Middle frontal gyrus (tissue), 1 donor: ENCODE measurements around the gene TAOK3.
"Not testable (repeated sequence)": the region's sequence is repeated elsewhere in the genome, so short reads cannot be mapped to it uniquely, and the experiment has no call there.

ENCODE experiments used
- DNase-seq: peaks from one replicate; pipeline ENCODE4 v3.0.0-alpha.2; 2015; ENCODE audit warnings: low spot score; ENCODE audit errors: extremely low spot score

The TAOK3 gene

DNA sequence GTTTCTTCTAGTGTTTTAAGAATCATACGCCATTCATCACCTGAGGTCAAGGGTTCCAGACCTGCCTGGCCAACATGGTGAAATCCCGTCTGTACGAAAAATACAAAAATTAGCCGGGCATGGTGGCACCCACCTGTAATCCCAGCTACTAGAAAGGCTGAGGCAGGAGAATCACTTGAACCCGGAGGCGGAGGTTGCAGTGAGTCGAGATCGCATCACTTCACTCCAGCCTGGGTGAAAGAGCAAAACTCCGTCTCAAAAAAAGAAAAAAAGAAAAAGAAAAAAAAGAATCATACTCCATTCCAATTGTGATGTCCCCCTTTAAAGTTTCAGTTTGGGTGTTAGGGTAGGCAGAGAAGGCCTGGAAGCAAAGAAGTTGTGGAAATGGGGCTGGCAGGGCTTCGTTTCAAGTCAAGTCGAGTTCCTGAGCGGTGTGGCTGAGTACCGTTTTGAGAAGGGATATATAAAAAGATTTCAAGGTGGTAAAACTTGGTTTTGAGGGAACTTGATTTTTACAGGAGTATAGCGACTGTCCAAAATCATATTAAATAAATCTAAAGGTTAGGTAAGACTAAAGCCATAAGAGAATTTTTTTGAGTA lies 1.5 kb upstream of the TAOK3 start:
- no peak for DNase-seq

DNA sequence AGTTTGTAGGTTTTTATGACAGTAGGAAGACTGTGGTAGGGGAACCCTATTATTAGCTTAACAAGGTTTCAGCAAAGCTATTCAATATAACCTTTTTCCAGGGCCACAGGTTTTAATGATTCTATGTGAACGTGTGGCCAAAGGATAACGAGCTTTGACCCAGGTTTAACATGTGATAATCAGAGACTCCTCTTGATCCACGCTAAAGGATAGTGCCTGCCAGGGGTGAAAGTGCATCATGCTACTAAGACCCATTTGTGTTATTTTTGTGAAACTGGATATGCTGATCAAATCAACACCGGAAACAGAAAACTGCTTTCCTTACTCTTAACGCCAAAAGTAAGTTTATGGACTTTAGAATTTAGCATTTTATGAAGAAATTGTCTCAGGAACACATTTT lies 909 bp upstream of the TAOK3 start:
- DNase-seq, result no peak

DNA sequence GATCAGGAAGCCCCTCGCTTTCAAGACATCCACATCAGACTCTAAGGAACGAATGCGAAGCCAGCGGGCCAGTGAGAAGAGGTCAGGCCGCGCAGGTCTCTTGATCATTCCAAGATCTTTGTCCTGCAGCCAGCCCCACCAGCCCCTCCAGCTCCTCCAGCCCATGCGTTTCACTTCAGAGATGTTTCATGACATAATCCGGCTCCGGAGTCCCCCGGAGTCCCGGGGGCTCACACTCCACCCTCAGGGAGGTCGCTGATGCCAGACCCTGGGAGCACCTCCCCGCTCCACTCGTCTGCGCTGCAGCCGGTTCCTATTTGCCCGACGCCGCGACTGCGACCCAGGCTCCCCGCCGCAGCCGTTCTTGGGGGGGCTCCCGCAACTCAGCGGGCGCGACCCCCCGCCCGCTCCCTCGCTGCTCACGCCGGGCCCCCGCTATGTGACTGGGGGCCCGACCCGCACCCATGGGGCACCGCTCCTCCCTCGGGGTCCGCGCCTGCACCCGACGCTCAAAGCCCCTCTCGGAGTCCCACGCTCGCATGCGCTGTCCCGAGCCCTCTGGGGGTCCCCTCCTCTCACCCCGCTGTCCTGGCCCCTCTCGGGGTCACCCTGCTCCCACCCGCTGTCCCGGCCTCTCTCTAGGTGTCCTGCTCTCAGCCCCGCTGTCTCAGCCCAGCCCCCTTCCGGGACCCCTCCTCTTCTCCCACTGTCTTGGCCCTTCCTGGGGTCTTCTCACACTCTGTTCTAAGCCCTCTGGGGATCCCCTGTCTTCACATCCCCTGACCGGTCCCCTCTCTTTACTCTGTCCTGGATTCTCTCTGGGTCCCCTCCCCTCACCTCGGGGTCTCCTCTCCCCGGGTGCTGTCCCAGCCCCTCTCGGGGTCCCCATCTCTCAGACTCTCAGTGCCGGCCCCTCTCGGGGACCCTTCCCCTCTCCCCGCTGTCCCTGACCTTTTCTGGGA lies 1.1 kb downstream of the TAOK3 start:
- no peak for DNase-seq

DNA sequence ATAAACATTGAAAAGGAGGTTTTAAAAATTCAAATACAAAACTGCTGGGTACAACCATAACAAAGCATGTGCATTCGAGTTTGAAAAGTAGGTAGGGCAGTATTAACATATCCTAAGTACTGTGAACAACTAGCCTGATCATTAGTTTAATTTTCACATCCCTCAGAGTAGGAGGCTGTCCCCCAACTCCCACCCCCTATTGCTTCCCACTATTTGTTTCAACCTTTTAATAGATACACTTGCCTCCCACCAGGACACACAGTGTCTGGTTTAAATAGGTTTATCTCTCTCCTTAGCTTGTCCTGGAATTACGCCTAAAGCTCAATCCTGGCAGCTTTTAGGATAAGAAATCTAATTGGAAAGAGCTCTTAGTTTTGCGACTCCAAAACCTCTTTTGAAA lies 2.1 kb downstream of the TAOK3 start:
- DNase-seq, result no peak

DNA sequence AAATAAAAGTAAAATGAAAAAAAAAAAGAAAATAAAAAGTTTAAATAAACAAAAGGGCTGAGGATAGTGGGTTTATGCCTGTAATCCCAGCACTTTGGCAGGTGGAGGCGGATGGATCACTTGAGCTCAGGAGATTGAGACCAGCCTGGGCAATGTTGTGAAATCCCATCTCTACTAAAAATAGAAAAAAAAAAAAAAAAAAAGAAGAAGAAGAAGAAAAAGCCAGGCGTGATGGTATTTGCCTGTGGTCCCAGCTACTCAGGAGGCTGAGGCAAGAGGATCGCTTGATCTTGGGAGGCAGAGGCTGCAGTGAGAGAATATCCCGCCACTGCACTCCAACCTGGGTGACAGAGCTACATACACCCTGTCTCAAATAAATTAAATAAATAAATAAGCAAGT lies 3.9 kb downstream of the TAOK3 start:
- DNase-seq, result no peak

DNA sequence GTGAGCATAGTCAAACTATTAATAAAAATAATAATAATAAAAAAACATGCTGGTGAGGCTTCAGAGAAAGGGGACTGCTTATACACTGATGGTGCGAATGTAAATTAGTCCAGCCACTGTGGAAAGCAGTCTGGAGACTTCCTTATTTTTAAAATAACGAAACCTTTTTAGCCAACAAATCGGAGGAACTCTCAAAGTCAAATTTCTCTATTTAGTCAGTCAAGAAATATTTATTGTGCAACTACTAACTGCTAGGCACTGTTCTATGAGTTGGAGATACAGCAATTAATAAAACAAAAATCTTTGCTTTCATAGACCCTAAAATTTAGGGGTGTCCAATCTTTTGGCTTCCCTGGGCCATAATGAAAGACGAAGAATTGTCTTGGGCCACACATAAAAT lies 10.8 kb downstream of the TAOK3 start:
- DNase-seq, result no peak

DNA sequence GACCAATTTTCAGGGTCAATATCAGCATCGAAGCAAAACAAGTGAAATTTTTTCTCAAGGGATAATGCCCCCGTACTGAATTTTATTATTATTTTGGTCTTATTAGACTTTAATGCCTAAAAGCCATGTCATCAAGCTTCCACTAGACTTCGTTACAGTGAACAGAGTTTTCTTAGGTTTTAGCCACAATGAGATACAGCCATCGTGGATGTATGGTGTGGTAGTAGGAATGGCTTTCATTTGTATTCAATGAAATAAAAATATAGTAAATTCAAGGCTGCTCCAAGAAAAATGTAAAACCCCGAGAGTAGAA lies 11.7 kb downstream of the TAOK3 start:
- DNase-seq, result no peak

DNA sequence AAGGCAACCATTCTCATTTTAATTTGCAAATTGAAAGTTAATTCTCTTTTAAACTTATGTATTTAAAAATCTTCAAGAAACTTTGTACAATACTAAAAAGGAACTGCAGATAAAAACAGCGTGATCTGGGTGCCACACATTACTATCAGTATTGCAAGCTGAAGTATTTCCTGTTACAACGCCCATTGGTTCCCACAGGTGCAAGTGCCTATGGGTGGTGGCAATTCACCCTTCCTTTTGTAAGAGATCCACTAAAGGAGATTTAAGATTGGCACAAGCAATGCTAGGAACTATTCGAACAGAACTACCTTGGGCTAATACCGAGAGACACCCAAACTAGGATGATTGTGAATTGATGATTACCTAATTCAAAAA lies 13.2 kb downstream of the TAOK3 start:
- no peak for DNase-seq

DNA sequence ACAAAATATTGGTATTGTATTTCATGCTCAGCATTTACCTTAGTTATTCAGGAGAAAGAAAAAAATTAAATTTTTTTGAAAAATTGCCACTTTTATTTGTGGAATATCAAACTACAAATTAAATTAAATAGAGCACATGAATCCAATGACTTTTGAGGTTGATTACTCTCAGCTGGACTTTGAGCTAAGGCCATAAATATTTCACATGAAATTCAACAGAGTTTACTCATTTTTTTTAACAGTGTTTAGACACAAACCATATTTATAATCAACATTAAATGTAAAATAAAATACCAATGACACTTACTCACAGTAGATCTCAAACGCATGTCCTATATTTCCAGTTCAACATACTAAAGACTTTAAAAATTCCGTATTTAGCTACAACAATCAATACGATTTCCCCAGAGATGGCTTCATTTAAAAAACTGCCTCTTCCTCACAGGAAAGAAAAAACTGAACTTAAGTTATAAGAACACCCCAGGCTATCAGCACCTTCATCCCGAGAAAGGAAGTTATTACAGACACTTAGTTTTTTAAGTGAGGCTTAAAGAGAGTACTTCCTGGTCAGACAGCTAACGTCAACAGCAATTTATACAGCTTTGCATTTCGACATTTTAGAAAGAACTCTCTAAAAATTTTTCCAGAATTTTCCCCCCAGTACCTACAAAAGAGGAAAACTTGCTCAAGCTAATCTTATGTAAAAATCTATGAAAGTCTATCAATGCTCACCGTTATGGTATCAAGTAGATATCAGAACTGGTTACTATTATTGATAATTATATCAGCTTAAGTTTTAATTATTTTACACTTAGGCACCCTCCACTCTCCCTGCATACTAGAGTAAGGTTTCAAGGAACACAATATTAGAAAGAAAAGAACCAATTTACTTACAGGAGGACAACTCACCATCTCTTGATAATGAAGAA lies 13.8 kb downstream of the TAOK3 start:
- DNase-seq, result no peak

DNA sequence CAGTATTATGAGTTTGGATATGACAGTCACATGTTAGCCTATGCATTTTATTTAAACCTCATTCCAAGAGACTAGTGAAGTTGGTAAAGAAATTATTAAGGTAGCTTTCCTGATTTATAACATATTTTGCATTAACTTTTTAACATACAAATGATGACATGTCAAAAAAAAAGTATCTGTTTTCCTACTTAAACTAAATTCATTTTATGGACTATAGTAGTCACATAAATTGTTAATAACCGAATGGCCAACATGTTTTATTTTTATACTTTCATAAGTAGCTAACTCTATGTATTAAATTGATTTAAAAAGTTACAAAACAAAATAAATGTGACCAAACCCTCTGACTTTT lies 14.7 kb downstream of the TAOK3 start:
- DNase-seq, result no peak

DNA sequence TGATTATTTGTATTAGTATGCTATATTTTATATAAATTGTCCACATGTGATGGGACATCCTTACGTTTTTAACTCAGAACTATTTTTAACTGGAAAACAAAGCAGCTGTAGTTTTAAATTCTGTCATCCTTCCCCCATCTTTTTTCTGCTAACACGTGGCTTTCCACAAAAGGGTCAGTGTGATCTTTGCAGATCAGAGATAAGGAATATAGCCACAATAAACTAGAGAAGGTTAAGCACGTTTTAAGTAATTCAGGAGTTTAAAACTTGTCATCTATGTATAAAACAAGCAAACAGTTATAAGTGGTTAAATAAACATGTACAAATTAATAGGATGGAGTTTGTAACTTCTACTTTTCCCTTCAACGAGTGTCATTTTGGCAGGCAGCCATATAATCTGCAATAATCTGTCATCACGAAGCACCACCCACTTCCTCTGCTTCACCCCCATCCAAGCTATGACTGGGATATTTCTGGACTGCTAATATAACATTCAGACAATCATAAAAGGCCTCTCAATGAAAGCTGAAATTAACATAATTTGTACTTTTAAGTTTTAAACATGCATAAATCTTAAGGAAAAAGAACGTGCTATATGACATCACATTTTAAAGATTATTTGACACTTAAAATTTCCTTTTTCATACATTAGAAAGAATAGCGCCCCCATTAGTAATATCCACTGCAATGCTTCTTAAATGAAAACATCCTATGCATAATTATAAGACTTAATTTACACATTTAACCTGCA lies 15.3 kb downstream of the TAOK3 start:
- no peak for DNase-seq

DNA sequence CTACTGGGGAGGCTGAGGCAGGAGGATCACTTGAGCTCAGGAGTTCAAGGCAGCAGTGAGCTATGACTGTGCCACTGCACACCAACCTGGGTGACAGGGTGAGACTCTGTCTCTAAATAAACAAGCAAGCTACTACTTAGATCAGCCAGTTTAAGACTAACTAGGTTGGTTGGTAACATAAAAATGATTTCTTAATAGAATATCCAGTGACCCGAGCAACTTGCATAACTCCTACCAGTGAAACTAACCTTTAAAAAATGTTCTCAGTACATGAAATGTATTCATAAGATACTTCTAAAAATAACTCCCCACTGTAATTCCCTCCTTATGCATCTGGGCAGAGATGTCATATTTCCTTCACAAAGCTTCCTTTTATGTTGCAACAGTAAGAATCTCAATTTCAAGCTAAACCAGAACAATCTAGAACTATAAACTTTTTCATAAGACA lies 15.9 kb downstream of the TAOK3 start:
- no peak for DNase-seq

DNA sequence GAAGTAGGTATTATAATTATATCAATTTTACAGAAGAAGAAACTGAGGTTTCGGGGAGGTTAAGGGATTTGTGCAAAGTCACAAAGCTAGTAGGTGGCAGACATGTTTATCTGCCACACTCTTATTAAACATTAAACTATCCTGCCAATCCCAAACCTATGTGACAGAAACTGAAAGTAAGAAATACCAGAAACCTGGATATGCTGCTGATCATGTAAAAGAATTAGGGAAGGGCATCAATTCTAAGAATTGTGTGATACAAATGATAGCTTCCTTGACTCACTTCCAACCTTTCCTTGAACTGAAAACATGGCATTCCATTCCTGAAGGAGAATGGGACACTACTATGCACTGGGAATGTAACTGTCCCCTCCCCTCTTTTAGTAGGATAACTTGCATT lies 16.9 kb downstream of the TAOK3 start:
- no peak for DNase-seq

DNA sequence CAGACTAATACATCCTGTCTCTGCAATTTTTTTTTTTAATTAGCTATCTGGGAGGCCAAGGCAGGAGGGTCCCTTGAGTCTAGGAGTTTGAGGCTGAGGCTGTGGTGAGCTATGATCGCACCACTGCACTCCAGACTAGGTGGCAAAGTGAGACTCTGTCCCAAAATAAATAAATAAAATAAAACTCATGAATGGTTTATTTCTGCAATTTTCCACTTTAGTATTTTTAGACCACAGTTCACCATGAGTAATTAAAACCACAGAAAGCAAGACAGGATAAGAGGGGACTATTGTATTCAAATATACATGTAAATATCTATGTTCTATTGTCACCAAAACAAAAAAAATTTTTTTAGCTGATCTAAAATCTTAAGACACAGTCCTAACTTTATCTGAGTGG lies 17.8 kb downstream of the TAOK3 start:
- no peak for DNase-seq

DNA sequence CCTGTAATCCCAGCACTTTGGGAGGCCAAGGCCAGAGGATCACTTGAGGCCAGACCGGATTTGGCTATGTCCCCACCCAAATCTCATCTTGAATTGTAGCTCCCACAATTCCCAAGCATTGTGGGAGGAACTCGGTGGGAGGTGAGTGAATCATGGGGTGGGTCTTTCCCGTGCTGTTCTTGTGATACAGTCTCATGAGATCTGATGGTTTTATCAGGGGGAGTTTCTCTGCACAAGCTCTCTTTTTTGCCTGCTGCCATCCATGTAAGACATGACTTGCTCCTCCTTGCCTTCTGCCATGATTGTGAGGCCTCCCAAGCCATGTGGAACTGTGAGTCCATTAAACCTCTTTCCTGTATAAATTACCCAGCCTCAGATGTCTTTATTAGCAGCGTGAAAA lies 18.2 kb downstream of the TAOK3 start:
- DNase-seq, result not testable (repeated sequence)

DNA sequence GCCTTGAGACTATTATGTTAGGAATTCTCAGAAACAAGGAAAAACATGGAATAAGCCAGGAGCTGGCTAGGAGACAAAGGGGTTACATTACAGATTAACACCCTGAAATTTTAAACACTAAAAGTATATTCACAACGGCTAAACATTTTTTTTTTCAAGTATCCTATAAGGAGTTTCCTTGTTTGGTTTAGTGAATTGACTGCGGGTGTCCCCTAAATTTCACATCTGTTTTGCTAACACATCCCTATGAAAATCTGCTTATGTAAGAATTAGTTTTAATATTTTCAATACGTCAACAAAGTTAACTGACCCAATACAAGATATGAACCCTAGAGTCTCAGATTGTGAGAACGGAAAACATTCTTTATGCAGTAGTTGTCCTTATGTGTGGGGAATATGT lies 19.0 kb downstream of the TAOK3 start:
- DNase-seq, result no peak

DNA sequence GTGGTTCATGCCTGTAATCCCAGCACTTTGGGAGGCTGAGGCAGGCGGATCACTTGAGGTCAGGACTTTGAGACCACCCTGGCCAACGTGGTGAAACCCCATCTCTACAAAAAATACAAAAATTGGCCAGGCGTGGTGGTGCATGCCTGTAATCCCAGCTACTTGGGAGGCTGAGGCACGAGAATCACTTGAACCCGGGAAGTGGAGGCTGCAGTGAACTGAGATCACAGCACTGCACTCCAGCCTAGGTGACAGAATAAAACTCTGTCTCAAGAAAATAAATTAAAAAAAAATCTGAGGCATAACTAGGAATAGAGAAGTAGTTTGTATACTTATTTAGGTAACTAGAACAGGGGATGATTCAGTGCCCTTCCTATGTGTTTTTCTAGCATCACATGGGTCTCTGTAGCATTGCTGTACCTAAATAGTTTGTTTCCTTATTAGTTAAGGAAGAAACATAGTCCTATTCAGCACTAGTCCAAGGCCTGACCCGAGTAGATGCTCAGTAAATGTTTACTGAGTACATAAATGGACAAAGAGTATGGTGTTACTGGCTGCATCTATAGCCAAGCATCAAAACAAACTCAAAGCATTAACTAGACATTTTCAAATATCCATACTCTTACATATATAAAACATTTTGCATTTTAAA lies 21.7 kb downstream of the TAOK3 start:
- DNase-seq, result no peak

DNA sequence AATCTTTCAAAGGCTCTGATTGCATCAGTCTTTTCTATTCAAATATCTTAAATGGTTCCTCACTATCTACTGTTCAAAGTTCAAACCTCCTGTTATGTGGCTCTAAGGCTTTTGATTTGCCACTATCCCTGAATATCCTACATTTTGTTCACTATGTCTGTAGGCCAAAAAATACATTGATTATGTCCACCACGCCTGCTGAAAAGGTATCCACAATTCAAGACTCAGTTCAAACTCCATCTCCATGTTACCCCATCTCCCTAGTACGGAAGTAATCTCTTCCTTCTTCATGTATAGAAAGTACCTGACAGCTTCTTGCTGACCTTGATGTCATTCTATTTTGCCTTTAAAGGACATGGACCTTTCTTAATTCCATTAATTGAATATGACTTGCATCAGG lies 24.8 kb downstream of the TAOK3 start:
- DNase-seq, result no peak

DNA sequence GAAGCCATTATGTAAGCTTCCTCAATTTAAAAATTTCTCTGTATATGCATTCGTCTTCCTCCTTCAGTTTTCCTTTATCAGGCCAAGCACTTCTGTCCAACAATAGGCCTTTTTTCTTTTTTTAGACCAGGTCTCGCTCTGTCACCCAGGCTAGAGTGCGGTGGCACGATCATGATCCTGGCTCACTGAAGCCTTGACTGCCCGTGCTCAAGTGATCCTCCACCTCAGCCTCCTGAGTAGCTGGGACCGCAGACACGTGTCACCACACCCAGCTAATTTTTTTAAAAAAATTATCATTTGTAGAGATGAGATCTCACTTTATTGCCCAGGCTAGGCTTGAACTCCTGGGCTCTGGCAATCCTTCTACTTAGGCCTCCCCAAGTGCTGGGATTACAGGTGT lies 25.8 kb downstream of the TAOK3 start:
- DNase-seq, result no peak

DNA sequence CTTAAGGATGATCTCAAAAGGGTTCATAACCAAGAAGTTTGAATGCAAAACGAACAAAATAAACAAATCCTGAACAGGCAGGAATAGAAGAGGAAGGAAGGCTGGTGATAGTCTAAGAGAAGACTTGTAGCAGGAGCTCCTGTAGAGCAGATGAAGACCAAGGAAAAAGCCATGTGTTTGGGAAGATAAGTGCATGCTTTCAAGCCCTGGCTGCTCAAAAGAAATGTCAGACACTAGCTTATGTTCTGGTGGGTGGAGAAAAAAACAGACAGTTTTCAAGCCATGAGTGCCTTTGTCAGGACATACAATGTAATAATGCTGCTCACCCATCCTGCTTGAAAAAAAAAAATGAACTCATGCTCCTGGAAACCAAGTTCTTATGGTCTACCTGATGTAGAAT lies 27.4 kb downstream of the TAOK3 start:
- DNase-seq, result no peak

DNA sequence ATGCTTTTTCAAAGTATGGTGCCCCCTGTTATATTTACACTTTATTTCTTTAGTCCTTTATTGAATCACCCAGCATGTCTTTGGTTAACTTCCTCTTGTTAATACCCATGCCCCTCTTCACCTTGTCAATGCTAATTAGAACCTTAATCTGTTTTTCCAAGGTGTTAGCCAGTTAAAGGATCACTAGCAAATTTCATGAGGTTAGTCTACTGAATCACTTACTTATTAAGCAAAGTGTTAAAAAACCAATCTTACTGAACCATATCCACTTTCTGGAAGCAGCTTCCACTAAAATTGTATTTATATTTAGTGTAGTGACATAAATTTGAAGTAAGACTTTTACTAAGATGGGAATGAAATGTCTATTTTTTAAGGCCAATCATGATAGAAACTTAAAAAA lies 27.9 kb downstream of the TAOK3 start:
- no peak for DNase-seq
